Measurements from ENCODE around the gene PTPRD.

DNA sequence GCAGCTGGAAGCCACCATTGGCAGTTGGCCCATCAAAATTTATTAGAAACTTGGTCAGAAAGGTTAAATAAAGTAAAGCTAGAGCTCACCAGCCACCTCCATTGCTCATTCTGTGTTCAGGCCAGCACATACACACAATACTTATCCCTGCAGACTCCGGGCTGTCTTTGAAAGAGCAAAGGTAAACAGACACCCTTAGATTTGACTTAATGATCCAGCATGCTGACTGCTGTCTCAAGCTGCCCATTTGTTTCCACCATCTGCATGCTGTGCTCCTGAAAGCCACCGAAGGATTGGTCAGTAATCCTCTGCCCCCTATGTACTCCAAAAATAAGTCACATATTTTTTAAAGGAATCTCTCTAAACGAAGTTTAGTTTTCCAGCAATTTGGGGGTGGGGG lies 1753.4 kb downstream of the PTPRD start:
- no peak for TF ChIP-seq CTCF (IDR thresholded peaks at IDR 0.05)
- no peak for TF ChIP-seq EZH2phosphoT487 (IDR thresholded peaks at IDR 0.05)
- TF ChIP-seq EZH2 (IDR thresholded peaks at IDR 0.05): no peak

Measured in neural progenitor cell (in vitro differentiated cells).